Bronchial epithelial cell (primary cell): ENCODE results near the gene B4GALNT4. TPM values are rescaled to one million over a fixed set of nuclear protein-coding genes. Genes with fewer than 3 reads are reported as not detected.

Experiments
- DNase-seq: peaks from one replicate; pipeline ENCODE4 v3.0.0-alpha.2; 2010; ENCODE audit warnings: low read depth
- FAIRE-seq: peaks from 2 replicates; lab custom pipeline; 2011; peaks lifted over from hg19 to GRCh38; lab: Jason Lieb, UNC
- H3K27me3 ChIP-seq: 2 replicates; pipeline ENCODE4 v1.5.1; 2011; ENCODE audit warnings: low read length; ENCODE audit not compliant: control insufficient read depth, insufficient read depth
- H3K36me3 ChIP-seq: 2 replicates; pipeline ENCODE4 v1.5.1; 2011; ENCODE audit warnings: low read length; ENCODE audit not compliant: control insufficient read depth, insufficient read depth
- H3K4me3 ChIP-seq: 2 replicates; pipeline ENCODE4 v1.5.1; 2011; ENCODE audit warnings: mild to moderate bottlenecking, low read depth, low read length, control low read depth
- CTCF ChIP-seq: IDR thresholded peaks from 2 replicates; pipeline ENCODE4 v1.5.1; 2011; ENCODE audit warnings: mild to moderate bottlenecking, moderate library complexity, low read length, control low read depth, inconsistent platforms; ENCODE audit not compliant: insufficient read depth, severe bottlenecking
- total RNA-seq: library from RNA; depleted of rRNA; stranded (reverse); fragments of >200 nt; gene quantifications from 2 replicates; pipeline ENCODE4 v1.2.1, GENCODE V29; 2014

Gene B4GALNT4
- total RNA-seq, 1 donor from 2014 or later, result 10.8 TPM

- peaks cover 4% of the 10 kb centered on the region for H3K27me3 ChIP-seq
- FAIRE-seq (peak; percentile 43), DNase-seq (no peak)
- no peak overlapping the region for H3K4me3 ChIP-seq
- no peak for TF ChIP-seq CTCF
- H3K36me3 ChIP-seq, result no peaks in the 10 kb centered on the region
Observed at GRCh38 chr11:335779-336658, 33.3 kb upstream of the B4GALNT4 start.

GRCh38 chr11:336659-337198, 32.6 kb upstream of the B4GALNT4 start:
- DNase-seq (no peak), FAIRE-seq (no peak)
- peaks cover 4% of the 10 kb centered on the region for H3K27me3 ChIP-seq
- H3K4me3 ChIP-seq, result no peak overlapping the region
- no peak for TF ChIP-seq CTCF
- H3K36me3 ChIP-seq, result no peaks in the 10 kb centered on the region

GRCh38 chr11:337711-338110, 31.6 kb upstream of the B4GALNT4 start:
- no peak for TF ChIP-seq CTCF
- H3K27me3 ChIP-seq, result peaks cover 4% of the 10 kb centered on the region

GRCh38 chr11:339963-340362, 29.3 kb upstream of the B4GALNT4 start:
- TF ChIP-seq CTCF, result no peak
- FAIRE-seq, result no peak
- DNase-seq, result no peak
- H3K27me3 ChIP-seq, result peaks cover 1% of the 10 kb centered on the region
- no peak overlapping the region for H3K4me3 ChIP-seq
- no peaks in the 10 kb centered on the region for H3K36me3 ChIP-seq

More at GRCh38 chr11:337711-338110, 31.6 kb upstream of the B4GALNT4 start:
- Histone ChIP-seq H3K4me3 (no peak overlapping the region), H3K36me3 (no peaks in the 10 kb centered on the region)
- FAIRE-seq (no peak), DNase-seq (no peak)

- FAIRE-seq, result no peak
Observed at GRCh38 chr11:340539-341512, 28.5 kb upstream of the B4GALNT4 start.

More at GRCh38 chr11:340539-341512, 28.5 kb upstream of the B4GALNT4 start:
- H3K36me3 ChIP-seq, result no peaks in the 10 kb centered on the region
- no peak overlapping the region for H3K4me3 ChIP-seq
- DNase-seq, result no peak
- peaks cover 1% of the 10 kb centered on the region for H3K27me3 ChIP-seq
- no peak for TF ChIP-seq CTCF
